PC-3 (cell line): ENCODE measurements around the gene DNAAF1. TPM values are rescaled to one million over a fixed set of nuclear protein-coding genes. Genes with fewer than 3 reads are reported as not detected.

Experiments used
- ATAC-seq: fragments of 200-7000 bp; cut with Tn5 transposase; 2 replicates; pipeline ENCODE4 v1.9.1; 2020; ENCODE audit warnings: mild to moderate bottlenecking, moderate library complexity
- BruUV-seq: library from RNA; stranded (reverse); fragments of 400-500 nt; replicated peaks from 2 replicates; lab custom pipeline; 2021; lab: Mats Ljungman, UMichigan
- CTCF ChIA-PET: fragments of 300-600 bp; sonication (Branson Sonifier 250); formaldehyde crosslinking; loops from one replicate; lab custom pipeline; 2022; ENCODE audit warnings: antibody characterized with exemption; lab: Charles Lee
- POLR2A ChIA-PET: fragments of 300-600 bp; sonication (Branson Sonifier 250); formaldehyde crosslinking; loops from one replicate; lab custom pipeline; 2022; ENCODE audit warnings: antibody characterized with exemption; ENCODE audit not compliant: unreplicated experiment; lab: Charles Lee
- DNase-seq: peaks from one replicate; pipeline ENCODE4 v3.0.0-alpha.2; 2015
- H2AFZ ChIP-seq: fragments of 300-600 bp; sonication (generic); 2 replicates; pipeline ENCODE4 v1.6.0; 2016; ENCODE audit warnings: antibody characterized with exemption, low read length
- H3F3A ChIP-seq: fragments of 300-600 bp; sonication (generic); one replicate; pipeline ENCODE4 v1.6.0; 2017; ENCODE audit warnings: antibody characterized with exemption, low read length, control low read depth, mild to moderate bottlenecking; ENCODE audit not compliant: unreplicated experiment
- H3K27ac ChIP-seq: fragments of 300-600 bp; sonication (generic); 2 replicates; pipeline ENCODE4 v1.5.1; 2016; ENCODE audit warnings: mild to moderate bottlenecking, low read length
- H3K27me3 ChIP-seq: fragments of 300-600 bp; sonication (generic); 2 replicates; pipeline ENCODE4 v1.6.1; 2016; ENCODE audit warnings: low read length, mixed read lengths
- H3K36me3 ChIP-seq: fragments of 300-600 bp; sonication (generic); 2 replicates; pipeline ENCODE4 v1.6.1; 2016; ENCODE audit warnings: low read depth, mixed run types, low read length, mixed read lengths
- H3K4me1 ChIP-seq: fragments of 300-600 bp; sonication (generic); 2 replicates; pipeline ENCODE4 v1.5.1; 2016; ENCODE audit warnings: low read length; ENCODE audit not compliant: insufficient read depth
- H3K4me2 ChIP-seq: fragments of 300-600 bp; sonication (generic); 2 replicates; pipeline ENCODE4 v1.6.0; 2016; ENCODE audit warnings: low read length
- H3K4me3 ChIP-seq: fragments of 300-600 bp; sonication (generic); 2 replicates; pipeline ENCODE4 v1.5.1; 2016; ENCODE audit warnings: mild to moderate bottlenecking, low read length, mixed read lengths
- H3K79me2 ChIP-seq: fragments of 300-600 bp; sonication (generic); 2 replicates; pipeline ENCODE4 v1.6.1; 2017; ENCODE audit warnings: low read length, mixed read lengths
- H3K9ac ChIP-seq: fragments of 300-600 bp; sonication (generic); 2 replicates; pipeline ENCODE4 v1.6.0; 2016; ENCODE audit warnings: mild to moderate bottlenecking, low read length
- H3K9me2 ChIP-seq: fragments of 300-600 bp; sonication (generic); replicated peaks from 2 replicates; pipeline ENCODE4 v1.6.1; 2016; ENCODE audit warnings: mixed run types, low read length, mixed read lengths
- H3K9me3 ChIP-seq: fragments of 300-600 bp; sonication (generic); 2 replicates; pipeline ENCODE4 v1.6.1; 2016; ENCODE audit warnings: low read length, mixed read lengths
- H4K20me1 ChIP-seq: fragments of 300-600 bp; sonication (generic); 2 replicates; pipeline ENCODE4 v1.6.1; 2016; ENCODE audit warnings: low read length, mixed read lengths
- CTCF ChIP-seq: fragments of 300-600 bp; sonication (generic); conservative IDR thresholded peaks from 2 replicates; pipeline ENCODE4 v1.5.1; 2017; ENCODE audit warnings: antibody characterized with exemption, low read depth, mild to moderate bottlenecking, low read length
- EZH2 ChIP-seq: fragments of 300-600 bp; sonication (generic); IDR thresholded peaks from one replicate; pipeline ENCODE4 v1.6.1; 2017; ENCODE audit warnings: antibody characterized with exemption, mild to moderate bottlenecking, low read length; ENCODE audit not compliant: unreplicated experiment
- EZH2phosphoT487 ChIP-seq: fragments of 300-600 bp; sonication (generic); IDR thresholded peaks from 2 replicates; pipeline ENCODE4 v1.6.1; 2018; ENCODE audit warnings: mild to moderate bottlenecking, antibody characterized with exemption, low read length, borderline replicate concordance
- intact Hi-C: fragments of 100-400 bp; cut with micrococcal nuclease; formaldehyde crosslinking; loops from 2 replicates; pipeline ENCODE4 v1.9.0; 2023
- total RNA-seq: library from RNA; depleted of rRNA; stranded (reverse); fragments of >200 nt; gene quantifications from 2 replicates; pipeline ENCODE4 v1.2.3, GENCODE V29; 2014

Gene DNAAF1
- total RNA-seq, 1 experiment from 2014 or later: not detected

GRCh38 chr16:84159800-84160199 is 14.7 kb downstream of the DNAAF1 start:
- POLR2A ChIA-PET: no interaction called here
- intact Hi-C loops: no loop called here

GRCh38 chr16:84161037-84161436 is 15.9 kb downstream of the DNAAF1 start:
- Histone ChIP-seq H3K9me3 (no peaks in the 10 kb centered on the region), H2AFZ (no peak overlapping the region), H3K4me3 (no peak overlapping the region), H3K79me2 (no peaks in the 10 kb centered on the region), H3K27ac (no peak overlapping the region), H3K36me3 (no peaks in the 10 kb centered on the region), H3K4me1 (no peaks in the 10 kb centered on the region), H3K4me2 (no peak overlapping the region), H3K9ac (no peak overlapping the region), H4K20me1 (no peaks in the 10 kb centered on the region), H3F3A (no peaks in the 10 kb centered on the region), H3K27me3 (peaks cover 22% of the 10 kb centered on the region), H3K9me2 (no peaks in the 10 kb centered on the region)
- CTCF ChIA-PET: no interaction called here
- no peak for TF ChIP-seq EZH2
- no peak for TF ChIP-seq EZH2phosphoT487
- TF ChIP-seq CTCF: no peak
- intact Hi-C loops: no loop called here
- ATAC-seq (no peak), DNase-seq (no peak)
- no TSS peak for BruUV-seq
- POLR2A ChIA-PET: no interaction called here

More at GRCh38 chr16:84159800-84160199, 14.7 kb downstream of the DNAAF1 start:
- H3K36me3 ChIP-seq: no peaks in the 10 kb centered on the region
- no peak overlapping the region for H2AFZ ChIP-seq
- H3K4me2 ChIP-seq: no peak overlapping the region
- CTCF ChIA-PET: no interaction called here
- H3K9ac ChIP-seq: no peak overlapping the region
- no peaks in the 10 kb centered on the region for H3K79me2 ChIP-seq
- no peak overlapping the region for H3K27ac ChIP-seq
- no peaks in the 10 kb centered on the region for H4K20me1 ChIP-seq
- TF ChIP-seq CTCF: no peak
- TF ChIP-seq EZH2phosphoT487: no peak
- TF ChIP-seq EZH2: no peak
- no peaks in the 10 kb centered on the region for H3K4me1 ChIP-seq
- no peak overlapping the region for H3K4me3 ChIP-seq
- peaks cover 12% of the 10 kb centered on the region for H3K27me3 ChIP-seq
- no TSS peak for BruUV-seq
- DNase-seq (no peak), ATAC-seq (no peak)
- no peaks in the 10 kb centered on the region for H3K9me2 ChIP-seq
- no peaks in the 10 kb centered on the region for H3K9me3 ChIP-seq
- H3F3A ChIP-seq: no peaks in the 10 kb centered on the region

GRCh38 chr16:84161801-84162200 is 16.7 kb downstream of the DNAAF1 start:
- H2AFZ ChIP-seq: no peak overlapping the region
- no TSS peak for BruUV-seq
- H3F3A ChIP-seq: no peaks in the 10 kb centered on the region
- no peak for TF ChIP-seq EZH2phosphoT487
- no peak for TF ChIP-seq CTCF
- TF ChIP-seq EZH2: no peak
- H3K4me1 ChIP-seq: no peaks in the 10 kb centered on the region
- H4K20me1 ChIP-seq: no peaks in the 10 kb centered on the region
- no peak overlapping the region for H3K4me3 ChIP-seq
- DNase-seq (no peak), ATAC-seq (no peak)
- H3K27me3 ChIP-seq: peaks cover 22% of the 10 kb centered on the region
- H3K4me2 ChIP-seq: no peak overlapping the region
- H3K9ac ChIP-seq: no peak overlapping the region
- no peaks in the 10 kb centered on the region for H3K9me2 ChIP-seq
- H3K36me3 ChIP-seq: no peaks in the 10 kb centered on the region
- H3K9me3 ChIP-seq: no peaks in the 10 kb centered on the region
- CTCF ChIA-PET: no interaction called here
- H3K79me2 ChIP-seq: no peaks in the 10 kb centered on the region
- intact Hi-C loops: no loop called here
- POLR2A ChIA-PET: no interaction called here
- H3K27ac ChIP-seq: no peak overlapping the region
